Keratinocyte (primary cell): ENCODE measurements around the gene JMJD1C.
"Not testable (repeated sequence)": the region's sequence is repeated elsewhere in the genome, so short reads cannot be mapped to it uniquely, and the experiment has no call there.

Experiments used
- EZH2 ChIP-seq: IDR thresholded peaks from one replicate; pipeline ENCODE4 v1.6.1; 2012; ENCODE audit warnings: inconsistent platforms, mild to moderate bottlenecking, low read length, moderate library complexity
- TF ChIP-seq, protein P1 (sequence below), 3 experiments: IDR thresholded peaks in 1 of 3; conservative IDR thresholded peaks in 1 of 3; optimal IDR thresholded peaks in 1 of 3; 2 replicates in 2 of 3; 3 replicates in 1 of 3; pipeline versions ENCODE3 to v1.5.1; 2011; ENCODE audit warnings: low read length in 3 of 3, mild to moderate bottlenecking in 3 of 3, moderate library complexity in 2 of 3, control low read depth in 1 of 3, inconsistent platforms in 1 of 3; ENCODE audit not compliant: insufficient read depth in 2 of 3; ENCODE audit errors: extremely low read depth in 1 of 3

DNA sequence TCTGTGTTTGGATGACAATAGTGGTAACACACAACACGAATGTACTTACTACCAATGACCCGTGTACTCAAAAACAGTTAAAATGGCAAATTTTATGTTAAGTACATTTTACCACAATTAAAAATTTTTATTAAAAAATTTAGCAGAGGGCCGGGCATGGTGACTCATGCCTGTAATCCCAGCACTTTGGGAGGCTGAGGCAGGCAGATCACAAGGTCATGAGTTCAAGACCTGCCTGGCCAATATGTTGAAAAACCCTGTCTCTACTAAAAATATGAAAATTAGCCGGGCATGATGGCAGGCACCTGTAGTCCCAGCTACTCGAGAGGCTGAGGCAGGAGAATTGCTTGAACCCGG lies 88.5 kb downstream of the JMJD1C start:
- TF ChIP-seq, protein P1, sequence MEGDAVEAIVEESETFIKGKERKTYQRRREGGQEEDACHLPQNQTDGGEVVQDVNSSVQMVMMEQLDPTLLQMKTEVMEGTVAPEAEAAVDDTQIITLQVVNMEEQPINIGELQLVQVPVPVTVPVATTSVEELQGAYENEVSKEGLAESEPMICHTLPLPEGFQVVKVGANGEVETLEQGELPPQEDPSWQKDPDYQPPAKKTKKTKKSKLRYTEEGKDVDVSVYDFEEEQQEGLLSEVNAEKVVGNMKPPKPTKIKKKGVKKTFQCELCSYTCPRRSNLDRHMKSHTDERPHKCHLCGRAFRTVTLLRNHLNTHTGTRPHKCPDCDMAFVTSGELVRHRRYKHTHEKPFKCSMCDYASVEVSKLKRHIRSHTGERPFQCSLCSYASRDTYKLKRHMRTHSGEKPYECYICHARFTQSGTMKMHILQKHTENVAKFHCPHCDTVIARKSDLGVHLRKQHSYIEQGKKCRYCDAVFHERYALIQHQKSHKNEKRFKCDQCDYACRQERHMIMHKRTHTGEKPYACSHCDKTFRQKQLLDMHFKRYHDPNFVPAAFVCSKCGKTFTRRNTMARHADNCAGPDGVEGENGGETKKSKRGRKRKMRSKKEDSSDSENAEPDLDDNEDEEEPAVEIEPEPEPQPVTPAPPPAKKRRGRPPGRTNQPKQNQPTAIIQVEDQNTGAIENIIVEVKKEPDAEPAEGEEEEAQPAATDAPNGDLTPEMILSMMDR (optimal IDR thresholded peaks at IDR 0.05 in 1 of 3, IDR thresholded peaks at IDR 0.05 in 1 of 3, conservative IDR thresholded peaks at IDR 0.05 in 1 of 3; ENCODE audit: extremely low read depth in 1 of 3, insufficient read depth in 2 of 3, low read length in 3 of 3), result not testable (repeated sequence)
- not testable (repeated sequence) for TF ChIP-seq EZH2
